PC-3 (cell line): Measurements from ENCODE around the gene GAS2. TPM values are rescaled to one million over a fixed set of nuclear protein-coding genes. Genes with fewer than 3 reads are reported as not detected.

Experiments
- ATAC-seq: fragments of 200-7000 bp; cut with Tn5 transposase; 2 replicates; pipeline ENCODE4 v1.9.1; 2020; ENCODE audit warnings: mild to moderate bottlenecking, moderate library complexity
- BruUV-seq: library from RNA; stranded (reverse); fragments of 400-500 nt; replicated peaks from 2 replicates; lab custom pipeline; 2021; lab: Mats Ljungman, UMichigan
- CTCF ChIA-PET: fragments of 300-600 bp; sonication (Branson Sonifier 250); formaldehyde crosslinking; loops from one replicate; lab custom pipeline; 2022; ENCODE audit warnings: antibody characterized with exemption; lab: Charles Lee
- POLR2A ChIA-PET: fragments of 300-600 bp; sonication (Branson Sonifier 250); formaldehyde crosslinking; loops from one replicate; lab custom pipeline; 2022; ENCODE audit warnings: antibody characterized with exemption; ENCODE audit not compliant: unreplicated experiment; lab: Charles Lee
- DNase-seq: peaks from one replicate; pipeline ENCODE4 v3.0.0-alpha.2; 2015
- H2AFZ ChIP-seq: fragments of 300-600 bp; sonication (generic); 2 replicates; pipeline ENCODE4 v1.6.0; 2016; ENCODE audit warnings: antibody characterized with exemption, low read length
- H3F3A ChIP-seq: fragments of 300-600 bp; sonication (generic); one replicate; pipeline ENCODE4 v1.6.0; 2017; ENCODE audit warnings: antibody characterized with exemption, low read length, control low read depth, mild to moderate bottlenecking; ENCODE audit not compliant: unreplicated experiment
- H3K27ac ChIP-seq: fragments of 300-600 bp; sonication (generic); 2 replicates; pipeline ENCODE4 v1.5.1; 2016; ENCODE audit warnings: mild to moderate bottlenecking, low read length
- H3K27me3 ChIP-seq: fragments of 300-600 bp; sonication (generic); 2 replicates; pipeline ENCODE4 v1.6.1; 2016; ENCODE audit warnings: low read length, mixed read lengths
- H3K36me3 ChIP-seq: fragments of 300-600 bp; sonication (generic); 2 replicates; pipeline ENCODE4 v1.6.1; 2016; ENCODE audit warnings: low read depth, mixed run types, low read length, mixed read lengths
- H3K4me1 ChIP-seq: fragments of 300-600 bp; sonication (generic); 2 replicates; pipeline ENCODE4 v1.5.1; 2016; ENCODE audit warnings: low read length; ENCODE audit not compliant: insufficient read depth
- H3K4me2 ChIP-seq: fragments of 300-600 bp; sonication (generic); 2 replicates; pipeline ENCODE4 v1.6.0; 2016; ENCODE audit warnings: low read length
- H3K4me3 ChIP-seq: fragments of 300-600 bp; sonication (generic); 2 replicates; pipeline ENCODE4 v1.5.1; 2016; ENCODE audit warnings: mild to moderate bottlenecking, low read length, mixed read lengths
- H3K79me2 ChIP-seq: fragments of 300-600 bp; sonication (generic); 2 replicates; pipeline ENCODE4 v1.6.1; 2017; ENCODE audit warnings: low read length, mixed read lengths
- H3K9ac ChIP-seq: fragments of 300-600 bp; sonication (generic); 2 replicates; pipeline ENCODE4 v1.6.0; 2016; ENCODE audit warnings: mild to moderate bottlenecking, low read length
- H3K9me2 ChIP-seq: fragments of 300-600 bp; sonication (generic); replicated peaks from 2 replicates; pipeline ENCODE4 v1.6.1; 2016; ENCODE audit warnings: mixed run types, low read length, mixed read lengths
- H3K9me3 ChIP-seq: fragments of 300-600 bp; sonication (generic); 2 replicates; pipeline ENCODE4 v1.6.1; 2016; ENCODE audit warnings: low read length, mixed read lengths
- H4K20me1 ChIP-seq: fragments of 300-600 bp; sonication (generic); 2 replicates; pipeline ENCODE4 v1.6.1; 2016; ENCODE audit warnings: low read length, mixed read lengths
- EZH2 ChIP-seq: fragments of 300-600 bp; sonication (generic); IDR thresholded peaks from one replicate; pipeline ENCODE4 v1.6.1; 2017; ENCODE audit warnings: antibody characterized with exemption, mild to moderate bottlenecking, low read length; ENCODE audit not compliant: unreplicated experiment
- EZH2phosphoT487 ChIP-seq: fragments of 300-600 bp; sonication (generic); IDR thresholded peaks from 2 replicates; pipeline ENCODE4 v1.6.1; 2018; ENCODE audit warnings: mild to moderate bottlenecking, antibody characterized with exemption, low read length, borderline replicate concordance
- intact Hi-C: fragments of 100-400 bp; cut with micrococcal nuclease; formaldehyde crosslinking; loops from 2 replicates; pipeline ENCODE4 v1.9.0; 2023
- total RNA-seq: library from RNA; depleted of rRNA; stranded (reverse); fragments of >200 nt; gene quantifications from 2 replicates; pipeline ENCODE4 v1.2.3, GENCODE V29; 2014
- TF ChIP-seq, protein P1 (sequence below): fragments of 300-600 bp; sonication (generic); conservative IDR thresholded peaks from 2 replicates; pipeline ENCODE4 v1.5.1; 2017; ENCODE audit warnings: antibody characterized with exemption, low read depth, mild to moderate bottlenecking, low read length

Gene GAS2
- total RNA-seq, 1 experiment from 2014 or later = not detected

DNA sequence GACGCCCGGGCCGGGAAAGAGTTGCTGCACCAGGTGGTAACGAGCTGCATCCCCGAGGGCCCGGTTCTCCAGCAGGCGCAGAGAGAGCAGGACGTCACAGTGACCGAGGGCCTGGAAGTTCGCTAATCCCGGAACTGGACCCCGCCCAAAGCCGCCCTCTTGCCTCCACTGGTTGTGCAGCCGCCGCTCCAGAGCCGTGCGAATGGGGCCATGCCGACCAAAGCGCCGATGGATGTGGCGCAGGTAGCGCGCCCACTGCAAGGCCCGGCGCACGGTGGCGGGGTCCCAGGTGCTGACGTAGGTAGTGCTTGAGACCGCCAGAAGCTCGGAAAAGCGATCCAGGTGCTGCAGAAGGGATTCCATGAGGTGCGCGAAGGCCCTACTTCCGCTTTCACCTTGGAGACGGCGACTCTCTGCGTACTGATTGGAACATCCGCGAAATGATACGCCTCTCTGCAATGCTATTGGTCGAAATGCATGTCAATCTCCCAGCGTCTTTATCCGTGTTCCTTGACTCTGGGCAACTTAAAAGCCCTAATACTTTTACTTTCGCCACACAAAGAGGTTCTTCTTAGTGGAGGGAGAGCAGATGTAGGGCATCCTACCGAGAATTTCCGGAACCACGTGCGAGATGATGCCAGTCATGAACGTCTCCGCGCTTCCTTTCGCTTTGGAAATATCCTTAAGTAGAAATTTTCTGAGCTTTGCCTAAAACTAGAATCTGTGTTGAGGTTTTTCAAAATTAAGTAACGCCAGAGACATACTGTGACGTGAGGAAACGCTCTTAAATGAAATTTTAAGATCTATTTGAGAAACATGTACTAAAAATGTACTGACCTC is 40.7 kb upstream of the GAS2 start, which contains the start of gene FANCF:
TSS of gene FANCF (minus strand) at position 376 of the 840 bp plus-strand sequence. CDS start at position 363, 13 bp downstream.
- H3K79me2 ChIP-seq = peaks cover 11% of the 10 kb centered on the region; the same call in 1 of the 2 replicates
- H3K27me3 ChIP-seq = no peaks in the 10 kb centered on the region
- POLR2A ChIA-PET = no interaction called here
- H3K9ac ChIP-seq = peak within 1 kb of the TSS; percentile 84
- H3F3A ChIP-seq = no peaks in the 10 kb centered on the region
- H3K27ac ChIP-seq = peak within 1 kb of the TSS; percentile 82
- H3K4me3 ChIP-seq = peak within 1 kb of the TSS; percentile 85
- peaks cover 3% of the 10 kb centered on the region; the same call in 1 of the 2 replicates for H3K4me1 ChIP-seq
- intact Hi-C loops = no loop called here
- no peak for TF ChIP-seq EZH2phosphoT487
- TF ChIP-seq, protein P1, sequence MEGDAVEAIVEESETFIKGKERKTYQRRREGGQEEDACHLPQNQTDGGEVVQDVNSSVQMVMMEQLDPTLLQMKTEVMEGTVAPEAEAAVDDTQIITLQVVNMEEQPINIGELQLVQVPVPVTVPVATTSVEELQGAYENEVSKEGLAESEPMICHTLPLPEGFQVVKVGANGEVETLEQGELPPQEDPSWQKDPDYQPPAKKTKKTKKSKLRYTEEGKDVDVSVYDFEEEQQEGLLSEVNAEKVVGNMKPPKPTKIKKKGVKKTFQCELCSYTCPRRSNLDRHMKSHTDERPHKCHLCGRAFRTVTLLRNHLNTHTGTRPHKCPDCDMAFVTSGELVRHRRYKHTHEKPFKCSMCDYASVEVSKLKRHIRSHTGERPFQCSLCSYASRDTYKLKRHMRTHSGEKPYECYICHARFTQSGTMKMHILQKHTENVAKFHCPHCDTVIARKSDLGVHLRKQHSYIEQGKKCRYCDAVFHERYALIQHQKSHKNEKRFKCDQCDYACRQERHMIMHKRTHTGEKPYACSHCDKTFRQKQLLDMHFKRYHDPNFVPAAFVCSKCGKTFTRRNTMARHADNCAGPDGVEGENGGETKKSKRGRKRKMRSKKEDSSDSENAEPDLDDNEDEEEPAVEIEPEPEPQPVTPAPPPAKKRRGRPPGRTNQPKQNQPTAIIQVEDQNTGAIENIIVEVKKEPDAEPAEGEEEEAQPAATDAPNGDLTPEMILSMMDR = no peak
- no peak for TF ChIP-seq EZH2
- no peaks in the 10 kb centered on the region for H3K9me2 ChIP-seq
- H3K4me2 ChIP-seq = peak within 1 kb of the TSS; percentile 91
- DNase-seq (peak; percentile 96), ATAC-seq (peak; percentile 96)
- no peaks in the 10 kb centered on the region for H3K36me3 ChIP-seq
- peak within 1 kb of the TSS; percentile 91 for H2AFZ ChIP-seq
- CTCF ChIA-PET = no interaction called here
- TSS peak; percentile 66 for BruUV-seq
- H3K9me3 ChIP-seq = no peaks in the 10 kb centered on the region
- H4K20me1 ChIP-seq = no peaks in the 10 kb centered on the region

DNA sequence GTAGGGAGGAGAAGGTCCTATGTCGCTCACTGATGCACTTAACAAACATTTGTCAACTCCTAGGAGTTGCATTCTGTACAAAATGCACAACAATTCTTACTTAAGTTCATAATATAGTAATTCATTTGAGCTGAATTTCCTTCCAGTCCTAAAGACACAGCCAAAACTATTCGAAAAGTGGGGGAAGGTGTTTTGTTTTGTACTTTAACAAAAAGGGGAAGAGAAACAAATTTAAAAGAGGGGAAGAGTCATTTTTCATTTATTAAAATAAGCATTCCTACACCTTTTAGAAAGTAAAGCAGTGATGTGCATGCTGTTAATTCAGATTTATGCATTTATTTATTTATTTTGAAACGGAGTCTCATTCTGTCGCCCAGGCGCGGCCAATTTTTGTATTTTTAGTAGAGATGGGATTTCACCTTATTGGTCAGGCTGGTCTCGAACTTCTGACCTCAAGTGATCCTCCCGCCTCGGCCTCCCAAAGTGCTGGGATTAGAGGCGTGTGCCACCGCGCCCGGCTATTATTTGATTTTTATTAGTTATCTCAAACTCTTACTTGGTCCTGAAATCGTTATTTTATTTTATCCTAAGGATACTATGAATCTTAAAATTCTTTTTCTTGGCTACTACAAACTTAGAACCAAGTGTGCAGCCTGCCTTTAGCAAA is 39.7 kb upstream of the GAS2 start:
- no TSS peak for BruUV-seq
- TF ChIP-seq, protein P1 = no peak
- TF ChIP-seq EZH2phosphoT487 = no peak
- TF ChIP-seq EZH2 = no peak
- H3K27ac ChIP-seq = no peak overlapping the region
- H3K4me1 ChIP-seq = peaks cover 3% of the 10 kb centered on the region; the same call in 1 of the 2 replicates
- no peaks in the 10 kb centered on the region for H3K27me3 ChIP-seq
- no peaks in the 10 kb centered on the region for H3K9me2 ChIP-seq
- H3K79me2 ChIP-seq = peaks cover 11% of the 10 kb centered on the region; the same call in 1 of the 2 replicates
- DNase-seq = no peak
- no peaks in the 10 kb centered on the region for H4K20me1 ChIP-seq
- no peaks in the 10 kb centered on the region for H3K9me3 ChIP-seq
- 0 out of 2 replicates have a peak overlapping the region, but pooled peaks have one; percentile 91 for H3K4me2 ChIP-seq
- H3K36me3 ChIP-seq = no peaks in the 10 kb centered on the region
- H3F3A ChIP-seq = no peaks in the 10 kb centered on the region
- intact Hi-C loops = no loop called here
- CTCF ChIA-PET = no interaction called here
- 0 out of 2 replicates have a peak overlapping the region, but pooled peaks have one; percentile 91 for H2AFZ ChIP-seq
- no peak for ATAC-seq
- 0 out of 2 replicates have a peak overlapping the region, but pooled peaks have one; percentile 85 for H3K4me3 ChIP-seq
- H3K9ac ChIP-seq = no peak overlapping the region
- POLR2A ChIA-PET = no interaction called here
